Neutrophil (primary cell): ENCODE results near the gene ATP5ME.

Experiments used
- H3K27ac ChIP-seq: fragments of 200-600 bp; sonication (generic); 2 replicates; pipeline ENCODE4 v1.5.1; 2016; ENCODE audit warnings: mild to moderate bottlenecking, moderate library complexity
- H3K27me3 ChIP-seq: fragments of 200-600 bp; sonication (generic); 2 replicates; pipeline ENCODE4 v1.6.0; 2016; ENCODE audit warnings: mild to moderate bottlenecking
- H3K36me3 ChIP-seq: fragments of 200-600 bp; sonication (generic); 2 replicates; pipeline ENCODE4 v1.5.1; 2017
- H3K4me1 ChIP-seq, 2 experiments: fragments of 200-600 bp in 1 of 2; sonication (generic) in 1 of 2; 1 replicate in 1 of 2; 2 replicates in 1 of 2; pipeline versions ENCODE4 v1.5.1 to v1.6.1; 2013 to 2016; ENCODE audit warnings: low read depth in 1 of 2, low read length in 1 of 2, mild to moderate bottlenecking in 1 of 2, moderate library complexity in 1 of 2; ENCODE audit not compliant: control insufficient read depth in 1 of 2, insufficient read depth in 1 of 2
- H3K4me3 ChIP-seq, 2 experiments: fragments of 200-600 bp in 1 of 2; sonication (generic) in 1 of 2; 1 replicate in 1 of 2; 2 replicates in 1 of 2; pipeline ENCODE4 v1.5.1; 2013 to 2016; ENCODE audit warnings: low read depth in 1 of 2, low read length in 1 of 2, mild to moderate bottlenecking in 1 of 2, moderate library complexity in 1 of 2
- H3K9me3 ChIP-seq: fragments of 200-600 bp; sonication (generic); 2 replicates; pipeline ENCODE4 v1.5.1; 2016
- TF ChIP-seq, protein P1 (sequence below): fragments of 200-600 bp; sonication (generic); IDR thresholded peaks from 2 replicates; pipeline ENCODE4 v1.5.1; 2016; ENCODE audit warnings: antibody characterized with exemption

ATP5ME gene

DNA sequence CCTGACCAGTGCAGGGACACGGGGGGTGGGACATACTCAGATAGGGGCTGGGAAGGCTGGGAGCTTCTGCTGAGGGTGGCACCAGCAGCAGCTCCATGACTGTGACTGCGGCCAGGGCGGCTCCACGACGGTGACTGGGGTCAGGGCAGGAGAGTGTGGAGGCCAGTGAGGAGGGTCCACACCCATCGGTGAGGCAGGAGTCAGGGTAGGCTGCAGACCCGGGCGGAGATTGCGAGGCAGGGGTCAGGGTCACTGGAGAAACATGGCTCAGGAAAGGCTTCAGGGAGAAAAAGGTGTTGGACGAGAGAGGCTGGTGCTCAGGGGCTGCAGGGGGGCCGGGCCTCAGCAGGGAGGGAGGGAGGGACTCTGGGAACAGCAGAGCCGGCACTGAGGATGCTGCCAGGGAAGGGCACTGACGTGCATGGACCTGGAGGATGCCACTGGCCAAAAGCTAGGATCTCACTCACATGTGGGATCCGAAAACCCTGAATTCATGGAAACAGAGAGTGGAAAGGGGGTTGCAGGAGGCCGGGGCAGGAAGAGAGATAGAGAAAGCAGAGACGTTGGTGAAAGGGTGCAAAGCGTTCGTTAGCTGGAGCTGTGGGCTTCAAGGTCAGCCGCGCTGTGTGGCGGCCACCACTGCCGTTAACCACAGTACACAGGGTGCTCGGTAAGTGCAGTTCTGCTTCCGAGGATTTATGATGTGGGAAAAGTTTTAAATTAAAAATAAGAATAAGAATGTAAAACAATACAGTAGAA lies 22.0 kb downstream of the ATP5ME start:
- Histone ChIP-seq H3K27ac (no peak overlapping the region), H3K27me3 (peaks cover 47% of the 10 kb centered on the region), H3K36me3 (no peaks in the 10 kb centered on the region), H3K9me3 (no peaks in the 10 kb centered on the region), H3K4me1 (no peaks in the 10 kb centered on the region), H3K4me3 (no peak overlapping the region)
- TF ChIP-seq, protein P1, sequence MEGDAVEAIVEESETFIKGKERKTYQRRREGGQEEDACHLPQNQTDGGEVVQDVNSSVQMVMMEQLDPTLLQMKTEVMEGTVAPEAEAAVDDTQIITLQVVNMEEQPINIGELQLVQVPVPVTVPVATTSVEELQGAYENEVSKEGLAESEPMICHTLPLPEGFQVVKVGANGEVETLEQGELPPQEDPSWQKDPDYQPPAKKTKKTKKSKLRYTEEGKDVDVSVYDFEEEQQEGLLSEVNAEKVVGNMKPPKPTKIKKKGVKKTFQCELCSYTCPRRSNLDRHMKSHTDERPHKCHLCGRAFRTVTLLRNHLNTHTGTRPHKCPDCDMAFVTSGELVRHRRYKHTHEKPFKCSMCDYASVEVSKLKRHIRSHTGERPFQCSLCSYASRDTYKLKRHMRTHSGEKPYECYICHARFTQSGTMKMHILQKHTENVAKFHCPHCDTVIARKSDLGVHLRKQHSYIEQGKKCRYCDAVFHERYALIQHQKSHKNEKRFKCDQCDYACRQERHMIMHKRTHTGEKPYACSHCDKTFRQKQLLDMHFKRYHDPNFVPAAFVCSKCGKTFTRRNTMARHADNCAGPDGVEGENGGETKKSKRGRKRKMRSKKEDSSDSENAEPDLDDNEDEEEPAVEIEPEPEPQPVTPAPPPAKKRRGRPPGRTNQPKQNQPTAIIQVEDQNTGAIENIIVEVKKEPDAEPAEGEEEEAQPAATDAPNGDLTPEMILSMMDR, result no peak

DNA sequence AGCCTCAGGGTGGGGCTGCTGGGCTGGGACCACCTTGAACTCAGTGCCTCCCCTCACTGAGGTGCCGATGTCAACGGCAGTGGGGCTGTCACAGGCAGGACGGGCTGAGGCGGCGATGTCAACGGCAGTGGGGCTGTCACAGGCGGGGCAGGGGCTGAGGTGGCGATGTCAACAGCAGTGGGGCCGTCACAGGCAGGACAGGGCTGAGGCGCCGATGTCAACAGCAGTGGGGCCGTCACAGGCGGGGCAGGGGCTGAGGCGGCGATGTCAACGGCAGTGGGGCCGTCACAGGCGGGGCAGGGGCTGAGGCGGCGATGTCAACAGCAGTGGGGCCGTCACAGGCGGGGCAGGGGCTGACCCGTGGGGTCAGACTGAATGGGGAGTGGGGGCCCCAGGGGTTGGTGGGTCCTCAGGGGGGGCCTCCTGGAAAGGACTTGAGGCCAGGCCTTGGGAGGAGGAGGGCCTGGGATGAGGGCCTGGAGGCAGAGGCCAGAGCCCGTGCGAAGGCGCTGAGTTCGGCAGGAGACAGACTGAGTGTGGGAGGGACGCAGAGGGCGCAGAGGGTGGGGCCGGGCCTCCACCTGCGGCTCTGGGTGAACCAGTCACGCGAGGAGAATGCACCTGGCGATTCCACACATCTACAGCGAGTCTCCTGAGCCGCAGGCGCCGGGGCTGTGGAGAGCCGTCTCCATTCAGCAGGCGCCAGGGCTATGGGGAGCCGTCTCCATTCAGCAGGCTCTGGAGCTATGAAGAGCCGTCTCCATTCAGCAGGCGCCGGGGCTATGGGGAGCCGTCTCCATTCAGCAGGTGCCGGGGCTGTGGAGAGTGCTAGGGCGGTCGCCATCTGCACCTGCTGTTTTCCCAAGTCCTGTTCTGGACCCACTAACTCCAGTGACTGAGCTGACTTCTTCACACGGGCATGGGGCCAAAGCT lies 22.9 kb downstream of the ATP5ME start:
- Histone ChIP-seq H3K36me3 (no peaks in the 10 kb centered on the region), H3K27me3 (peaks cover 55% of the 10 kb centered on the region), H3K9me3 (no peaks in the 10 kb centered on the region), H3K4me3 (no peak overlapping the region), H3K4me1 (no peaks in the 10 kb centered on the region), H3K27ac (no peak overlapping the region)
- TF ChIP-seq, protein P1, result no peak

DNA sequence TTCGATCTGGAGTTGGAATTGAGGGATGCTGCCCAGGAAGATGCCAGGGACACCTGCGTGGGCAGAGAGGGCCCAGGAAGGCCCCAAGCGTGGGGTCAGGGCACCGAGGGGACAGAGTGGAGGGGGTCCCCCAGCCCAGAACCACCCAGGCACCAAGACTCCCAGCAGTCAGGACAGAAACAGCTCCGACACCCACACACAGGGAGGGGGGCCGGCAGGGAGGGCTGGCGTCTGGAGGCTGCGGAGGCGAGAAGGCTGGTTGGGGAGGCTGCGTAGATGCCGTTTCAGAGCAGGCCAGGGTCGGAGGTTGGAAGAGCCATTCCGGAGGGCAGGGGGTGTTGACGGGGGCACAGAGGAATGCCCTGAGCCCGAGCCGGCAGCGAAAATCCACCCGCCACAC lies 23.6 kb downstream of the ATP5ME start:
- Histone ChIP-seq H3K4me3 (no peak overlapping the region), H3K9me3 (no peaks in the 10 kb centered on the region), H3K4me1 (no peaks in the 10 kb centered on the region), H3K27ac (no peak overlapping the region), H3K27me3 (peaks cover 63% of the 10 kb centered on the region), H3K36me3 (no peaks in the 10 kb centered on the region)
- TF ChIP-seq, protein P1, result no peak

DNA sequence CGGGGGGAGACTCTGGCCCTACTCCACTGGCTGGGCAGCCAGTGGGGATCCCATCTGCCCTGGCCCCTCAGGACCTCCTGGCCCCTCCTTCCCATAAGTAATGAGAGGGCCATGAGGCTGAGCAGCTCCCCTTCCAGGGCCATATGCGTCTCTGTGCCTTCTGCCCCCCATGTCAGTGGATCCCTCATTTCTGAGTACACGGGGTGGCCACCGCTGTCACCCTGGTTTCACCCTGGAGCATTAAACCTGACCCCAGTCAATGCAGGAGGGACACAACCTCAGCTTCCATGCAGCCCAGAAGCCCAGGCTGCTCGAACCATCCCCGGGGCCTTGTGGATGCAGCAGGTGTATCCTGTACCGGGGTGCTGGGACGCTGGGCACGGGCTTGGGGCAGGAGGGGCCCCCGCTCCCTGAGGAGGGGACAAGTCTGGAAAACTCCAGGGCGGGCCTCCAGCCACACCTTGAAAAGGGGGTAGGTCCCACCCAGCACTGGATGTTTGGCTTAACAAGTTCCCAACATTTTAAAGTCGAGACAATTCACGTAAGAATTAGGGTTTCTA lies 24.2 kb downstream of the ATP5ME start:
- TF ChIP-seq, protein P1, result no peak
- H3K27me3 ChIP-seq, result peaks cover 63% of the 10 kb centered on the region
- H3K27ac ChIP-seq, result no peak overlapping the region
- no peaks in the 10 kb centered on the region for H3K9me3 ChIP-seq
- H3K4me3 ChIP-seq, result no peak overlapping the region
- no peaks in the 10 kb centered on the region for H3K4me1 ChIP-seq
- no peaks in the 10 kb centered on the region for H3K36me3 ChIP-seq

DNA sequence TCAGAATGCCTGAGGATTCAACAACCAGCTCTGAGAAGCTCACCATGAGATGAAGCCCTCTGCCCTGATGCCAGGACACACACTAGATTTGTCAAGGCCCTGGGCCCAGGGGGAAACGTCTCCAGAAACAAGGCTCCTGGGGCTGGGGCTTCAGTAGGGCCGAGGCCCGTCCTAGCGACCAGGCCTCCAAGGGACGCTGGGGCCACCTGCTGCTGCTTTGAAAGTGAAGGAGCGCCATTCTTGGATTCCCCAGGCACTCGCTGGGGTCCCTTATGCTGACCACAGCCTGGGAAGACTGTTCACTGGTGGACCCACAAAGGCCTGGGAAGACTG lies 24.8 kb downstream of the ATP5ME start:
- Histone ChIP-seq H3K4me1 (no peaks in the 10 kb centered on the region), H3K36me3 (no peaks in the 10 kb centered on the region), H3K9me3 (no peaks in the 10 kb centered on the region), H3K27me3 (peaks cover 63% of the 10 kb centered on the region), H3K27ac (no peak overlapping the region), H3K4me3 (no peak overlapping the region)
- TF ChIP-seq, protein P1, result no peak
